Loucy (cell line): ENCODE results near the gene CS.

Experiments used
- H2AFZ ChIP-seq: fragments of 200-600 bp; sonication (generic); 2 replicates; pipeline ENCODE4 v1.6.0; 2016; ENCODE audit warnings: antibody characterized with exemption, mild to moderate bottlenecking, low read length, moderate library complexity
- H3F3A ChIP-seq: fragments of 200-600 bp; 2 replicates; pipeline ENCODE4 v1.6.0; 2016; ENCODE audit warnings: antibody characterized with exemption, low read depth, mild to moderate bottlenecking
- H3K27me3 ChIP-seq: fragments of 200-600 bp; sonication (generic); 2 replicates; pipeline ENCODE4 v1.6.1; 2014; ENCODE audit warnings: low read length, mild to moderate bottlenecking; ENCODE audit not compliant: insufficient read depth, poor library complexity, severe bottlenecking
- H3K36me3 ChIP-seq: fragments of 200-600 bp; sonication (generic); 2 replicates; pipeline ENCODE4 v1.6.1; 2016; ENCODE audit warnings: low read length; ENCODE audit not compliant: insufficient read depth
- H3K4me1 ChIP-seq: fragments of 200-600 bp; sonication (generic); 2 replicates; pipeline ENCODE4 v1.5.1; 2014; ENCODE audit warnings: low read length, mild to moderate bottlenecking; ENCODE audit not compliant: insufficient read depth, poor library complexity, severe bottlenecking
- H3K4me2 ChIP-seq: fragments of 200-600 bp; sonication (generic); 2 replicates; pipeline ENCODE4 v1.6.0; 2014; ENCODE audit warnings: antibody characterized with exemption, low read length, low read depth, mild to moderate bottlenecking; ENCODE audit not compliant: poor library complexity, severe bottlenecking
- H3K4me3 ChIP-seq: fragments of 200-600 bp; sonication (generic); 2 replicates; pipeline ENCODE4 v1.5.1; 2014; ENCODE audit warnings: low read length, mild to moderate bottlenecking, mixed read lengths; ENCODE audit not compliant: poor library complexity, severe bottlenecking
- H3K79me2 ChIP-seq: fragments of 200-600 bp; sonication (generic); 2 replicates; pipeline ENCODE4 v1.6.1; 2014; ENCODE audit warnings: low read length; ENCODE audit not compliant: insufficient read depth
- H3K9ac ChIP-seq: fragments of 200-600 bp; sonication (generic); 2 replicates; pipeline ENCODE4 v1.6.0; 2014; ENCODE audit warnings: mild to moderate bottlenecking, low read depth, low read length, moderate library complexity; ENCODE audit not compliant: poor library complexity, severe bottlenecking
- H3K9me2 ChIP-seq: fragments of 200-600 bp; sonication (generic); replicated peaks from 2 replicates; pipeline ENCODE4 v1.6.1; 2016; ENCODE audit warnings: low read depth, low read length, mixed read lengths
- H3K9me3 ChIP-seq: fragments of 200-600 bp; sonication (generic); 2 replicates; pipeline ENCODE4 v1.6.1; 2014; ENCODE audit warnings: mild to moderate bottlenecking, antibody characterized with exemption, low read length, low read depth; ENCODE audit not compliant: insufficient read depth
- H4K20me1 ChIP-seq: fragments of 200-600 bp; sonication (generic); 2 replicates; pipeline ENCODE4 v1.6.0; 2014; ENCODE audit warnings: antibody characterized with exemption, low read length, mild to moderate bottlenecking; ENCODE audit not compliant: insufficient read depth, poor library complexity, severe bottlenecking
- EZH2phosphoT487 ChIP-seq: fragments of 200-600 bp; IDR thresholded peaks from 2 replicates; pipeline ENCODE4 v1.6.1; 2018; ENCODE audit warnings: antibody characterized with exemption, mild to moderate bottlenecking, moderate library complexity, borderline replicate concordance
- TF ChIP-seq, protein P1 (sequence below): fragments of 200-600 bp; sonication (generic); conservative IDR thresholded peaks from 2 replicates; pipeline ENCODE4 v1.5.1; 2014; ENCODE audit warnings: mild to moderate bottlenecking, antibody characterized with exemption, low read length

Gene CS

DNA sequence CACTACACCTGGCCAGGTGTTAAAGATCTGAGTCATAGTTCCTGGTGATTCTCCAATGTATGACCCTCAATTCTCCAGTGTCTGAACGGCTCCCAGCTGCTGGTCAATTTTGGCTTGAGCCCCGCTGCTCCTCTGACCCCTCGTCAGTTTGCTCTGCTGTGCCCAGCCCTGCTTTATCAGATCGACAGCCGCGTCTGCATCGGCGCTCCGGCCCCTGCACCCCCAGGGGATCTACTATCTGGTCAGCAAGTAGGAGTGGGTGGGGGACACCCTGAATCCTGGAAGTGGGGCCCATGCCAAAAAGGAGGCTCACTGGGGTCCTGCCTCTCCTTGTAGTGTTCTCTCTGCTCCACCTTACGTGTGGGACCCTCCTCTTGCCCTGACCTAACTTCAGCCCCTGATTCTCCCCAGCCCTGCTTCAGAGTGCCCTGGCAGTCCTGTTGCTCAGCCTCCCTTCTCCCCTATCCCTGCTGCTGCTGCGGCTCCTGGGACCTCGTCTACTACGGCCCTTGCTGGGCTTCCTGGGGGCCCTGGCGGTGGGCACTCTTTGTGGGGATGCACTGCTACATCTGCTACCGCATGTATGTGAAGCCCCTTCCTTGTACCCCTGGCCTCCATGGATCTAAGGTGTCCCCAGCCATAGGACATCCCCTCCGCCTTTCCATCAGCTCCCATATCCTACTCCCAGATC is 65.2 kb downstream of the CS start:
- Histone ChIP-seq H3K27me3 (no peaks in the 10 kb centered on the region), H3K4me3 (no peak overlapping the region), H4K20me1 (no peaks in the 10 kb centered on the region), H3K79me2 (no peaks in the 10 kb centered on the region), H3K4me2 (no peak overlapping the region), H2AFZ (no peak overlapping the region), H3K4me1 (no peaks in the 10 kb centered on the region), H3F3A (no peaks in the 10 kb centered on the region), H3K9me3 (no peaks in the 10 kb centered on the region), H3K9ac (no peak overlapping the region), H3K9me2 (no peaks in the 10 kb centered on the region), H3K36me3 (peaks cover 3% of the 10 kb centered on the region; the same call in 1 of the 2 replicates)
- TF ChIP-seq EZH2phosphoT487, result no peak
- TF ChIP-seq, protein P1, sequence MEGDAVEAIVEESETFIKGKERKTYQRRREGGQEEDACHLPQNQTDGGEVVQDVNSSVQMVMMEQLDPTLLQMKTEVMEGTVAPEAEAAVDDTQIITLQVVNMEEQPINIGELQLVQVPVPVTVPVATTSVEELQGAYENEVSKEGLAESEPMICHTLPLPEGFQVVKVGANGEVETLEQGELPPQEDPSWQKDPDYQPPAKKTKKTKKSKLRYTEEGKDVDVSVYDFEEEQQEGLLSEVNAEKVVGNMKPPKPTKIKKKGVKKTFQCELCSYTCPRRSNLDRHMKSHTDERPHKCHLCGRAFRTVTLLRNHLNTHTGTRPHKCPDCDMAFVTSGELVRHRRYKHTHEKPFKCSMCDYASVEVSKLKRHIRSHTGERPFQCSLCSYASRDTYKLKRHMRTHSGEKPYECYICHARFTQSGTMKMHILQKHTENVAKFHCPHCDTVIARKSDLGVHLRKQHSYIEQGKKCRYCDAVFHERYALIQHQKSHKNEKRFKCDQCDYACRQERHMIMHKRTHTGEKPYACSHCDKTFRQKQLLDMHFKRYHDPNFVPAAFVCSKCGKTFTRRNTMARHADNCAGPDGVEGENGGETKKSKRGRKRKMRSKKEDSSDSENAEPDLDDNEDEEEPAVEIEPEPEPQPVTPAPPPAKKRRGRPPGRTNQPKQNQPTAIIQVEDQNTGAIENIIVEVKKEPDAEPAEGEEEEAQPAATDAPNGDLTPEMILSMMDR, result no peak

DNA sequence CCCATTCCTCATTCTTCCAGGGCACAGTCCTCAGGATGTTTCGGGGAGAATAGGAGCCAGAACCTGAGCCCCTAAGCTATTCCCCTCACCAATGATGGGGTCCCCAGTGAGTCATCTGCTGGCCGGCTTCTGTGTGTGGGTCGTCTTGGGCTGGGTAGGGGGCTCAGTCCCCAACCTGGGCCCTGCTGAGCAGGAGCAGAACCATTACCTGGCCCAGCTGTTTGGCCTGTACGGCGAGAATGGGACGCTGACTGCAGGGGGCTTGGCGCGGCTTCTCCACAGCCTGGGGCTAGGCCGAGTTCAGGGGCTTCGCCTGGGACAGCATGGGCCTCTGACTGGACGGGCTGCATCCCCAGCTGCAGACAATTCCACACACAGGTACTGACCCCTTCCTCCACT is 68.9 kb downstream of the CS start:
- no peak overlapping the region for H3K4me2 ChIP-seq

DNA sequence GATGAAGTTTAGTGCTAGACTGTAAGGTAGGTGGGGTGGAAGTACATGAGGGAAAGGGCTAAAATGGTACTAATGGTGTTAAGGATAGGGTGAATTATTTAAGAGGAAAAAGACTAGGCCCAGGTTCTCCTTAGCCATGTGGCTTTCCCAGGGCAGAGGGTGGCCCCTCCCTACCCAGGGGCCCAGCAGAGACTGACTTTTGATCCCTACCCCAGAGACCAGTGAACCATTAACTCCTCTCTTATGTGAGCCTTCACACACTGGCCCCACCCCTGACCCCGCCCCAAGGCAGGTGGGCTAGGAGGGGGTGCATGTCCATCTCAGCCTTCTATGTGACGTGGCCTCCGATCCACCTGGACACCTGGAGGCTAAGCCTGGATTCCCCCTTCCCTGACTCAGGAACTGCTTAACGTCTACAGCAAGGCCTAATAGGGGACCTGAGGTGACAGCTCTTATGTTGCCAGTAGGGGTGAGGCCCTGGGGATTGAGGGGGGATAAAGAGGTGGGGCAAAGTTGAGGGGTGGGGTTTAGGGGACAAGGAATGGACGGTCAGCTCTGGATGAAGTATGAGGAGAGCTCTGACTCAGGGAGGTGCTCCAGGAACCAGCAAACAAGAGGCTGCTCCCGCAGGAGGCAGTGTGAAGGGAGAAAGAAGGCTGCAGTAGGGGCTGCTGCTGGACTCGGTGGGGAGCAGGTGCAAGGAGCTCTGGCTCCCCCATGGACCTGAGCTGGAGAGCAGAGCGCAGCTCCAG is 69.5 kb downstream of the CS start:
- Histone ChIP-seq H2AFZ (no peak overlapping the region), H3F3A (no peaks in the 10 kb centered on the region), H3K9me2 (no peaks in the 10 kb centered on the region), H3K27me3 (no peaks in the 10 kb centered on the region), H3K4me3 (no peak overlapping the region), H4K20me1 (no peaks in the 10 kb centered on the region), H3K4me1 (peaks cover 3% of the 10 kb centered on the region), H3K36me3 (no peaks in the 10 kb centered on the region), H3K4me2 (no peak overlapping the region), H3K9me3 (no peaks in the 10 kb centered on the region), H3K9ac (no peak overlapping the region), H3K79me2 (no peaks in the 10 kb centered on the region)
- TF ChIP-seq, protein P1, result no peak
- TF ChIP-seq EZH2phosphoT487, result no peak

More for the DNA sequence above, 68.9 kb downstream of the CS start:
- Histone ChIP-seq H3K79me2 (no peaks in the 10 kb centered on the region), H2AFZ (no peak overlapping the region), H3K4me3 (no peak overlapping the region), H3K36me3 (peaks cover 2% of the 10 kb centered on the region; the same call in 1 of the 2 replicates), H4K20me1 (no peaks in the 10 kb centered on the region), H3K9me3 (no peaks in the 10 kb centered on the region), H3F3A (no peaks in the 10 kb centered on the region), H3K9ac (no peak overlapping the region), H3K4me1 (peaks cover 3% of the 10 kb centered on the region), H3K9me2 (no peaks in the 10 kb centered on the region), H3K27me3 (no peaks in the 10 kb centered on the region)
- no peak for TF ChIP-seq EZH2phosphoT487
- TF ChIP-seq, protein P1, result no peak
